ENCODE results near the gene BOC.

- TF ChIP-seq EZH2 (IDR thresholded peaks at IDR 0.05; ENCODE audit: borderline replicate concordance, control insufficient read depth, low read depth, low read length): no peak
- no peak for TF ChIP-seq BCLAF1 (IDR thresholded peaks at IDR 0.05)
- no peak for TF ChIP-seq E2F4 (IDR thresholded peaks at IDR 0.05; ENCODE audit: low read depth, low read length)
- no peak for TF ChIP-seq CTCF (IDR thresholded peaks at IDR 0.05 in 2 of 3, conservative IDR thresholded peaks at IDR 0.05 in 1 of 3; ENCODE audit: control insufficient read depth in 2 of 3, extremely low read depth in 1 of 3, insufficient read depth in 1 of 3, low read depth in 3 of 3, low read length in 3 of 3)
- no peak for TF ChIP-seq BCL11A (IDR thresholded peaks at IDR 0.05; ENCODE audit: low read depth, low read length)
- no peak for TF ChIP-seq POLR2A (IDR thresholded peaks at IDR 0.05; ENCODE audit: low read depth, low read length)
- no peak for TF ChIP-seq YY1 (IDR thresholded peaks at IDR 0.05; ENCODE audit: low read depth, low read length)
- no peak for TF ChIP-seq BCL3 (IDR thresholded peaks at IDR 0.05; ENCODE audit: borderline replicate concordance, insufficient read depth, low read depth, low read length, poor library complexity, severe bottlenecking)
- TF ChIP-seq NR2C2 (IDR thresholded peaks at IDR 0.05; ENCODE audit: borderline replicate concordance, control insufficient read depth, insufficient read length, low read depth): no peak
- TF ChIP-seq USF1 (IDR thresholded peaks at IDR 0.05; ENCODE audit: borderline replicate concordance, extremely low read length, insufficient read depth, low read depth, low read length): no peak
Observed at GRCh38 chr3:113234028-113234427, 22.7 kb downstream of the BOC start.

Data from GM12878 (cell line).